Activated CD8-positive, alpha-beta T cell treated with anti-CD3 and anti-CD28 coated beads for 36 hours (primary cell): Measurements from ENCODE around the gene CDC5L. TPM values are rescaled to one million over a fixed set of nuclear protein-coding genes. Genes with fewer than 3 reads are reported as not detected.

ENCODE experiments used
- ATAC-seq: fragments of 200-7000 bp; cut with Tn5 transposase; one replicate; pipeline ENCODE4 v1.10.0; 2021; ENCODE audit warnings: mild to moderate bottlenecking, moderate library complexity
- CTCF ChIA-PET: fragments of 350-600 bp; sonication (Branson Sonifier 250); formaldehyde crosslinking; loops from one replicate; lab custom pipeline; 2021; ENCODE audit warnings: antibody characterized with exemption; lab: Charles Lee
- POLR2A ChIA-PET: fragments of 350-600 bp; sonication (Branson Sonifier 250); formaldehyde crosslinking; loops from one replicate; lab custom pipeline; 2021; ENCODE audit warnings: antibody characterized with exemption; lab: Charles Lee
- DNase-seq: peaks from one replicate; pipeline ENCODE4 v3.0.0-alpha.2; 2020
- H3K27ac Mint-ChIP-seq: one replicate; pipeline ENCODE4 v1.8.0; 2021; ENCODE audit warnings: mild to moderate bottlenecking, mixed read lengths
- H3K27me3 Mint-ChIP-seq: one replicate; pipeline ENCODE4 v1.8.0; 2021; ENCODE audit warnings: mixed read lengths
- H3K36me3 Mint-ChIP-seq: one replicate; pipeline ENCODE4 v1.8.0; 2021; ENCODE audit warnings: low read depth, mixed read lengths
- H3K4me1 Mint-ChIP-seq: one replicate; pipeline ENCODE4 v1.8.0; 2021; ENCODE audit warnings: low read depth, mixed read lengths
- H3K4me3 Mint-ChIP-seq: one replicate; pipeline ENCODE4 v1.8.0; 2021; ENCODE audit warnings: mild to moderate bottlenecking, moderate library complexity, mixed read lengths
- H3K9me3 Mint-ChIP-seq: one replicate; pipeline ENCODE4 v1.8.0; 2021; ENCODE audit warnings: mixed read lengths
- CTCF ChIP-seq: fragments of 200-600 bp; IDR thresholded peaks from one replicate; pipeline ENCODE4 v1.8.0; 2022; ENCODE audit warnings: antibody characterized with exemption, mild to moderate bottlenecking
- intact Hi-C: fragments of 100-400 bp; cut with micrococcal nuclease; formaldehyde crosslinking; loops from one replicate; pipeline ENCODE4 v1.10.0; 2022
- total RNA-seq, 2 experiments: library from RNA; stranded (reverse); gene quantifications; one replicate each; pipeline ENCODE4 v1.2.3, GENCODE V29; 2021

Gene CDC5L
- total RNA-seq, 2 experiments from 2014 or later: 20.4 to 21.4 TPM

- peak; percentile 63 for DNase-seq
- POLR2A ChIA-PET: no interaction called here
- no peak overlapping the region for H3K27ac Mint-ChIP-seq
- peaks cover 40% of the 10 kb centered on the region for H3K36me3 Mint-ChIP-seq
- TF ChIP-seq CTCF: peak; percentile 70
- peak; percentile 66 for ATAC-seq
- H3K4me3 Mint-ChIP-seq: no peak overlapping the region
- peaks cover 13% of the 10 kb centered on the region for H3K4me1 Mint-ChIP-seq
- no peaks in the 10 kb centered on the region for H3K9me3 Mint-ChIP-seq
- CTCF ChIA-PET: interaction anchor here (0.6 to 2.8 kb wide), 14 partner anchors 9 to 136 kb away, joined by 3 to 17 read pairs (median 5); no protein-coding TSS in a partner anchor
- no peaks in the 10 kb centered on the region for H3K27me3 Mint-ChIP-seq
- intact Hi-C loops: no loop called here
These were observed 43.7 kb downstream of the CDC5L start for GRCh38 chr6:44431118-44431725.

- H3K27ac Mint-ChIP-seq: no peak overlapping the region
- peaks cover 16% of the 10 kb centered on the region for H3K4me1 Mint-ChIP-seq
- H3K4me3 Mint-ChIP-seq: no peak overlapping the region
- no peaks in the 10 kb centered on the region for H3K9me3 Mint-ChIP-seq
- H3K36me3 Mint-ChIP-seq: peaks cover 43% of the 10 kb centered on the region
- ATAC-seq (no peak), DNase-seq (no peak)
- no peak for TF ChIP-seq CTCF
- ChIA-PET POLR2A (no interaction called here), CTCF (interaction anchor here (0.9 to 2.8 kb wide), 12 partner anchors 8 to 135 kb away, joined by 3 to 17 read pairs (median 6); no protein-coding TSS in a partner anchor)
- H3K27me3 Mint-ChIP-seq: no peaks in the 10 kb centered on the region
- intact Hi-C loops: no loop called here
These were observed 44.7 kb downstream of the CDC5L start for GRCh38 chr6:44432227-44432626.

GRCh38 chr6:44432726-44433125, 45.2 kb downstream of the CDC5L start:
- Mint-ChIP-seq H3K27ac (no peak overlapping the region), H3K4me1 (peaks cover 16% of the 10 kb centered on the region), H3K36me3 (peaks cover 43% of the 10 kb centered on the region), H3K9me3 (no peaks in the 10 kb centered on the region), H3K4me3 (no peak overlapping the region), H3K27me3 (no peaks in the 10 kb centered on the region)
- POLR2A ChIA-PET: no interaction called here
- TF ChIP-seq CTCF: no peak
- ATAC-seq (no peak), DNase-seq (no peak)
- intact Hi-C loops: no loop called here
- CTCF ChIA-PET: interaction anchor here (0.7 to 2.8 kb wide), 5 partner anchors 13 to 135 kb away, joined by 3 to 14 read pairs (median 3); no protein-coding TSS in a partner anchor

- peaks cover 22% of the 10 kb centered on the region for H3K4me1 Mint-ChIP-seq
- H3K9me3 Mint-ChIP-seq: no peaks in the 10 kb centered on the region
- DNase-seq (no peak), ATAC-seq (no peak)
- H3K36me3 Mint-ChIP-seq: peaks cover 55% of the 10 kb centered on the region
- no peak overlapping the region for H3K4me3 Mint-ChIP-seq
- H3K27ac Mint-ChIP-seq: no peak overlapping the region
- ChIA-PET CTCF (interaction anchor here (5.3 kb wide), 1 partner anchor 20 kb away, joined by 31 read pairs; no protein-coding TSS in a partner anchor), POLR2A (interaction anchor here (0.8 kb wide), 1 partner anchor 140 kb away, joined by 3 read pairs; no protein-coding TSS in a partner anchor)
- no peak for TF ChIP-seq CTCF
- H3K27me3 Mint-ChIP-seq: no peaks in the 10 kb centered on the region
- intact Hi-C loops: no loop called here
These were observed 48.0 kb downstream of the CDC5L start for GRCh38 chr6:44435500-44435899.

- no peak for TF ChIP-seq CTCF
- Mint-ChIP-seq H3K4me3 (no peak overlapping the region), H3K27me3 (no peaks in the 10 kb centered on the region), H3K9me3 (peaks cover 15% of the 10 kb centered on the region), H3K27ac (no peak overlapping the region), H3K36me3 (peaks cover 68% of the 10 kb centered on the region), H3K4me1 (peaks cover 19% of the 10 kb centered on the region)
- DNase-seq: no peak
- CTCF ChIA-PET: interaction anchor here (5.3 kb wide), 1 partner anchor 17 kb away, joined by 31 read pairs; no protein-coding TSS in a partner anchor
- no peak for ATAC-seq
- intact Hi-C loops: no loop called here
- POLR2A ChIA-PET: no interaction called here
These were observed 51.3 kb downstream of the CDC5L start for GRCh38 chr6:44438827-44439226.
